Right lobe of liver (tissue), 6 donors: ENCODE measurements around the gene NF1. TPM values are rescaled to one million over a fixed set of nuclear protein-coding genes. Genes with fewer than 3 reads are reported as not detected.

ENCODE experiments used
- ATAC-seq, 4 donors: fragments of 200-7000 bp; cut with Tn5 transposase; one replicate each; pipeline ENCODE4 v1.9.1; 2020; ENCODE audit warnings: mild to moderate bottlenecking in 4 of 4, moderate library complexity in 4 of 4
- DNase-seq, 3 donors: peaks; one replicate each; pipeline ENCODE4 v3.0.0-alpha.2; 2020
- H3K27ac ChIP-seq, 3 donors: fragments of 200-600 bp; one replicate each; pipeline ENCODE4 v1.8.0; 2022
- H3K27me3 ChIP-seq, 2 donors: fragments of 200-600 bp; one replicate each; pipeline ENCODE4 v1.8.0; 2022
- H3K36me3 ChIP-seq, 4 donors: fragments of 200-600 bp; sonication (generic) in 1 of 4; one replicate each; pipeline versions ENCODE4 v1.5.1 to v1.8.0; 2017 to 2022; ENCODE audit warnings: control low read depth in 1 of 4
- H3K4me1 ChIP-seq, 4 donors: fragments of 200-600 bp; sonication (generic) in 1 of 4; one replicate each; pipeline versions ENCODE4 v1.5.1 to v1.8.0; 2017 to 2022; ENCODE audit warnings: control low read depth in 1 of 4
- H3K4me3 ChIP-seq, 3 donors: fragments of 200-600 bp; one replicate each; pipeline ENCODE4 v1.8.0; 2022
- H3K9me3 ChIP-seq, 4 donors: fragments of 200-600 bp; sonication (generic) in 1 of 4; one replicate each; pipeline versions ENCODE4 v1.5.1 to v1.8.0; 2017 to 2022; ENCODE audit warnings: control low read depth in 1 of 4
- CTCF ChIP-seq, 4 donors: fragments of 200-600 bp in 3 of 4; fragments of 450-650 bp in 1 of 4; IDR thresholded peaks; one replicate each; pipeline versions ENCODE4 v1.5.1 to v1.8.0; 2016 to 2022; ENCODE audit warnings: antibody characterized with exemption in 4 of 4, mild to moderate bottlenecking in 2 of 4
- POLR2A ChIP-seq: fragments of 450-650 bp; IDR thresholded peaks from one replicate; pipeline ENCODE4 v1.6.1; 2017; ENCODE audit warnings: antibody characterized with exemption, mild to moderate bottlenecking
- WGBS: methylation state at CpG from one replicate; pipeline ENCODE4 v1.1.6; 2018; ENCODE audit warnings: low coverage, low lambda C conversion rate; ENCODE audit not compliant: insufficient coverage; ENCODE audit errors: missing lambda C conversion rate; 5-methylcytosine and 5-hydroxymethylcytosine counted together
- intact Hi-C, 2 donors: fragments of 100-400 bp; cut with DNase I; formaldehyde crosslinking; loops; one replicate each; pipeline versions ENCODE4 v1.11.2 to v1.14.1; 2022
- total RNA-seq, 6 experiments: library from RNA; depleted of rRNA in 2 of 6; stranded (reverse); fragments of >200 nt in 2 of 6; fragmentation: NEBNext Ultra II Directional in 3 of 6; extraction: Animal tissue kit (Norgen Biotek cat#: 25700) in 3 of 6; gene quantifications; one replicate each; pipeline versions ENCODE4 v1.1.0 to v1.2.4, GENCODE V29; 2016 to 2023
- donor health status: DM: no; HTN: yes; CAD: no.
- donor health status: DM: no; HTN: no; CAD: no.
- donor health status: DM: no; HTN: no; CAD: no.
- donor health status: DM: no; HTN: yes; CAD: no.
- donor health status: DM: no; HTN: yes; CAD: no.

Gene NF1
- total RNA-seq, 6 experiments from 2014 or later, result 26.6 to 35.3 (median 30.0) TPM

- Histone ChIP-seq H3K4me3 (no peak overlapping the region), H3K36me3 (no peaks in the 10 kb centered on the region), H3K27ac (no peak overlapping the region), H3K27me3 (no peaks in the 10 kb centered on the region), H3K4me1 (no peaks in the 10 kb centered on the region), H3K9me3 (no peaks in the 10 kb centered on the region)
- intact Hi-C loops, result no loop called here
- TF ChIP-seq CTCF (IDR thresholded peaks at IDR 0.05) (no peak), POLR2A (no peak)
- ATAC-seq (no peak), DNase-seq (peak in 1 of 3 donors; percentile 32)
- WGBS, result no CpG with 5 or more reads among the region's 6 CpGs
These were observed 319.8 kb downstream of the NF1 start for GRCh38 chr17:31414550-31414918.

- Histone ChIP-seq H3K4me3 (no peak overlapping the region), H3K4me1 (no peaks in the 10 kb centered on the region), H3K27ac (no peak overlapping the region), H3K27me3 (no peaks in the 10 kb centered on the region), H3K9me3 (no peaks in the 10 kb centered on the region), H3K36me3 (no peaks in the 10 kb centered on the region)
- intact Hi-C loops, result no loop called here
- no peak for TF ChIP-seq POLR2A
- TF ChIP-seq CTCF (IDR thresholded peaks at IDR 0.05), result no peak
- ATAC-seq (peak in 2 of 4 donors; percentile 26 to 43), DNase-seq (peak in 1 of 3 donors; percentile 30)
- 56% methylated on average over 4 of the region's 7 CpGs for WGBS
These were observed 320.3 kb downstream of the NF1 start for GRCh38 chr17:31415004-31415454.

- 78% methylated on average over 6 of the region's 22 CpGs for WGBS
- Histone ChIP-seq H3K27ac (no peak overlapping the region), H3K4me1 (no peaks in the 10 kb centered on the region), H3K4me3 (no peak overlapping the region), H3K36me3 (no peaks in the 10 kb centered on the region), H3K27me3 (no peaks in the 10 kb centered on the region), H3K9me3 (no peaks in the 10 kb centered on the region)
- DNase-seq (peak in 1 of 3 donors; percentile 35), ATAC-seq (no peak)
- no peak for TF ChIP-seq POLR2A
- no peak for TF ChIP-seq CTCF (IDR thresholded peaks at IDR 0.05)
- intact Hi-C loops, result no loop called here
These were observed 321.1 kb downstream of the NF1 start for GRCh38 chr17:31415640-31416502.

- H3K4me3 ChIP-seq, result no peak overlapping the region
- no peaks in the 10 kb centered on the region for H3K27me3 ChIP-seq
- DNase-seq (peak in 1 of 3 donors; percentile 32), ATAC-seq (no peak)
- no peak for TF ChIP-seq POLR2A
- intact Hi-C loops, result no loop called here
- no peaks in the 10 kb centered on the region for H3K36me3 ChIP-seq
- no peak overlapping the region for H3K27ac ChIP-seq
- H3K4me1 ChIP-seq, result no peaks in the 10 kb centered on the region
- 45% methylated on average over 2 of the region's 10 CpGs for WGBS
- no peaks in the 10 kb centered on the region for H3K9me3 ChIP-seq
These were observed 321.7 kb downstream of the NF1 start for GRCh38 chr17:31416503-31416923.

GRCh38 chr17:31417051-31417792 lies 322.4 kb downstream of the NF1 start:
- Histone ChIP-seq H3K9me3 (no peaks in the 10 kb centered on the region), H3K4me1 (no peaks in the 10 kb centered on the region), H3K4me3 (no peak overlapping the region), H3K27me3 (no peaks in the 10 kb centered on the region), H3K36me3 (no peaks in the 10 kb centered on the region), H3K27ac (no peak overlapping the region)
- no peak for ATAC-seq
- 75% methylated on average over 4 of the region's 10 CpGs for WGBS
- intact Hi-C loops, result no loop called here
- no peak for DNase-seq
- no peak for TF ChIP-seq POLR2A
- no peak for TF ChIP-seq CTCF (IDR thresholded peaks at IDR 0.05)
